ENCODE measurements around the gene RP9. TPM values are rescaled to one million over a fixed set of nuclear protein-coding genes. Genes with fewer than 3 reads are reported as not detected.

Gene RP9
- total and polyA plus RNA-seq, 9 of the 15 experiments (the other 6 are each of a cell fraction or from before 2014, with no cell fraction given), result 10.7 to 44.8 (median 33.4) TPM

GRCh38 chr7:33070277-33070676, 38.9 kb downstream of the RP9 start (continued):
- no peak for TF ChIP-seq POLR2G (IDR thresholded peaks at IDR 0.05; ENCODE audit: low read depth, low read length)
- TF ChIP-seq ZNF75A (CRISPR knock-in tag; IDR thresholded peaks at IDR 0.05), result no peak
- no peak for TF ChIP-seq ZNF639 (CRISPR knock-in tag; conservative IDR thresholded peaks at IDR 0.05 in 1 of 2, IDR thresholded peaks at IDR 0.05 in 1 of 2)
- TF ChIP-seq ZNF212 (CRISPR knock-in tag; IDR thresholded peaks at IDR 0.05), result no peak
- TF ChIP-seq NR1H2 (CRISPR knock-in tag; IDR thresholded peaks at IDR 0.05), result no peak
- no peak for TF ChIP-seq HOMEZ (CRISPR knock-in tag; IDR thresholded peaks at IDR 0.05)
- TF ChIP-seq USF2 (CRISPR knock-in tag; IDR thresholded peaks at IDR 0.05), result no peak
- TF ChIP-seq MITF (IDR thresholded peaks at IDR 0.05), result no peak
- TF ChIP-seq TFE3 (CRISPR knock-in tag; IDR thresholded peaks at IDR 0.05), result no peak
- TF ChIP-seq ATF2 (CRISPR knock-in tag; IDR thresholded peaks at IDR 0.05), result no peak
- TF ChIP-seq ZNF280B (CRISPR knock-in tag; IDR thresholded peaks at IDR 0.05), result peak; percentile 91
- peak; percentile 97 for TF ChIP-seq CBX5 (IDR thresholded peaks at IDR 0.05; ENCODE audit: borderline replicate concordance, low read depth)
- no peak for TF ChIP-seq RBFOX2 (IDR thresholded peaks at IDR 0.05; ENCODE audit: low read depth, low read length)
- no peak for TF ChIP-seq RAD51 (IDR thresholded peaks at IDR 0.05; ENCODE audit: borderline replicate concordance, low read depth)
- TF ChIP-seq ZNF282 (CRISPR knock-in tag; IDR thresholded peaks at IDR 0.05), result no peak
- no peak for TF ChIP-seq BACH1 (tag; IDR thresholded peaks at IDR 0.05)
- TF ChIP-seq FOXJ2 (tag; IDR thresholded peaks at IDR 0.05), result no peak
- no peak for TF ChIP-seq SIN3B (IDR thresholded peaks at IDR 0.05; ENCODE audit: low read depth)
